Smooth muscle cell (in vitro differentiated cells): Measurements from ENCODE around the gene PPIA. TPM values are rescaled to one million over a fixed set of nuclear protein-coding genes. Genes with fewer than 3 reads are reported as not detected.

Source experiments
- DNase-seq: peaks from one replicate; lab custom pipeline; 2025; ENCODE audit not compliant: unreplicated experiment; lab: John Stamatoyannopoulos, UW
- H2AFZ ChIP-seq: fragments of 200-600 bp; sonication (generic); 2 replicates; pipeline ENCODE4 v1.6.0; 2016; ENCODE audit warnings: antibody characterized with exemption, low read depth, mild to moderate bottlenecking
- H3F3A ChIP-seq: fragments of 200-600 bp; sonication (generic); 2 replicates; pipeline ENCODE4 v1.6.0; 2017; ENCODE audit warnings: antibody characterized with exemption, low read depth
- H3K27ac ChIP-seq: fragments of 200-600 bp; sonication (generic); 2 replicates; pipeline ENCODE4 v1.5.1; 2016; ENCODE audit warnings: low read depth, mild to moderate bottlenecking
- H3K27me3 ChIP-seq: fragments of 200-600 bp; sonication (generic); 2 replicates; pipeline ENCODE4 v1.6.1; 2016; ENCODE audit warnings: low read depth, mild to moderate bottlenecking
- H3K36me3 ChIP-seq: fragments of 200-600 bp; sonication (generic); 2 replicates; pipeline ENCODE4 v1.5.1; 2016; ENCODE audit warnings: low read depth
- H3K4me1 ChIP-seq: fragments of 200-600 bp; sonication (generic); 2 replicates; pipeline ENCODE4 v1.5.1; 2016; ENCODE audit warnings: low read depth
- H3K4me2 ChIP-seq: fragments of 200-600 bp; sonication (generic); 2 replicates; pipeline ENCODE4 v1.6.0; 2016; ENCODE audit warnings: mild to moderate bottlenecking
- H3K4me3 ChIP-seq: fragments of 200-600 bp; sonication (generic); 2 replicates; pipeline ENCODE4 v1.5.1; 2016; ENCODE audit warnings: mild to moderate bottlenecking
- H3K79me2 ChIP-seq: fragments of 200-600 bp; sonication (generic); 2 replicates; pipeline ENCODE4 v1.6.0; 2016; ENCODE audit warnings: low read depth, mild to moderate bottlenecking
- H3K9ac ChIP-seq: fragments of 200-600 bp; sonication (generic); 2 replicates; pipeline ENCODE4 v1.6.0; 2016; ENCODE audit warnings: low read depth
- H3K9me3 ChIP-seq: fragments of 200-600 bp; sonication (generic); replicated peaks from 2 replicates; pipeline ENCODE4 v1.5.1; 2016; ENCODE audit warnings: low read depth
- H4K20me1 ChIP-seq: fragments of 200-600 bp; sonication (generic); 2 replicates; pipeline ENCODE4 v1.6.0; 2016; ENCODE audit warnings: low read depth
- WGBS: methylation state at CpG from one replicate; pipeline ENCODE4 v1.1.7; 2016; ENCODE audit warnings: low lambda C conversion rate; 5-methylcytosine and 5-hydroxymethylcytosine counted together
- polyA plus RNA-seq: library from polyadenylated mRNA; unstranded; fragments of >200 nt; fragmentation: Nextera tagmentation; extraction: Ambion mirVana; gene quantifications from 2 replicates; pipeline ENCODE4 v1.2.1, GENCODE V29; 2016
- total RNA-seq: library from RNA; depleted of rRNA; stranded (reverse); fragments of >200 nt; gene quantifications from 2 replicates; pipeline ENCODE4 v1.2.3, GENCODE V29; 2014
- TF ChIP-seq, protein P1 (sequence below): fragments of 200-600 bp; sonication (generic); IDR thresholded peaks from 2 replicates; pipeline ENCODE4 v1.5.1; 2017; ENCODE audit warnings: borderline replicate concordance, mild to moderate bottlenecking, antibody characterized with exemption; ENCODE audit not compliant: insufficient read depth, poor library complexity, severe bottlenecking

The PPIA gene
- total and polyA plus RNA-seq, 2 experiments from 2014 or later: 2,990 to 3,434 TPM

DNA sequence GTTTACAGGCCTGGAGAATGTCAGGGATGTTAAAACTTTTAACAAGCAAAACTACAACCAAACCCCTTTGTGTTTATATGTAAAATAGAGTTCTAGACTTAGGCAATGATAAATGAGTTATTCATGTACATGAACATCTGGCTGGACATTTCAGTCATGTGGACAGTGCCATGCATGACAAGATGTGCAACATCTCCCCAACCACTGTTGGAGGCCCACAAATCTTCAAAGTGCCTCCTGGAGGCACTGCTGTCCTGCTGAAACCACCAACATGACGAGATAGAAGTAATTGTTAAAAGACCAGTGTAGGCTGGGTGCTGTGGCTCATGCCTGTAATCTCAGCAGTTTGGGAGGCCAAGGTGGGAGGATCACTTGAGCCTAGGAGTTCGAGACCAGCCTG is 18.4 kb downstream of the PPIA start:
- H3K9ac ChIP-seq: no peak overlapping the region
- TF ChIP-seq, protein P1, sequence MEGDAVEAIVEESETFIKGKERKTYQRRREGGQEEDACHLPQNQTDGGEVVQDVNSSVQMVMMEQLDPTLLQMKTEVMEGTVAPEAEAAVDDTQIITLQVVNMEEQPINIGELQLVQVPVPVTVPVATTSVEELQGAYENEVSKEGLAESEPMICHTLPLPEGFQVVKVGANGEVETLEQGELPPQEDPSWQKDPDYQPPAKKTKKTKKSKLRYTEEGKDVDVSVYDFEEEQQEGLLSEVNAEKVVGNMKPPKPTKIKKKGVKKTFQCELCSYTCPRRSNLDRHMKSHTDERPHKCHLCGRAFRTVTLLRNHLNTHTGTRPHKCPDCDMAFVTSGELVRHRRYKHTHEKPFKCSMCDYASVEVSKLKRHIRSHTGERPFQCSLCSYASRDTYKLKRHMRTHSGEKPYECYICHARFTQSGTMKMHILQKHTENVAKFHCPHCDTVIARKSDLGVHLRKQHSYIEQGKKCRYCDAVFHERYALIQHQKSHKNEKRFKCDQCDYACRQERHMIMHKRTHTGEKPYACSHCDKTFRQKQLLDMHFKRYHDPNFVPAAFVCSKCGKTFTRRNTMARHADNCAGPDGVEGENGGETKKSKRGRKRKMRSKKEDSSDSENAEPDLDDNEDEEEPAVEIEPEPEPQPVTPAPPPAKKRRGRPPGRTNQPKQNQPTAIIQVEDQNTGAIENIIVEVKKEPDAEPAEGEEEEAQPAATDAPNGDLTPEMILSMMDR: no peak
- no peak overlapping the region for H3K4me2 ChIP-seq
- H3K27ac ChIP-seq: no peak overlapping the region
- no peak overlapping the region for H2AFZ ChIP-seq
- no peaks in the 10 kb centered on the region for H4K20me1 ChIP-seq
- WGBS: 94% methylated on average over 2 of the region's 2 CpGs
- no peak for DNase-seq
- H3F3A ChIP-seq: no peaks in the 10 kb centered on the region
- no peak overlapping the region for H3K4me3 ChIP-seq
- H3K27me3 ChIP-seq: no peaks in the 10 kb centered on the region
- H3K9me3 ChIP-seq: no peaks in the 10 kb centered on the region
- H3K4me1 ChIP-seq: no peaks in the 10 kb centered on the region
- H3K36me3 ChIP-seq: no peaks in the 10 kb centered on the region
- H3K79me2 ChIP-seq: no peaks in the 10 kb centered on the region

DNA sequence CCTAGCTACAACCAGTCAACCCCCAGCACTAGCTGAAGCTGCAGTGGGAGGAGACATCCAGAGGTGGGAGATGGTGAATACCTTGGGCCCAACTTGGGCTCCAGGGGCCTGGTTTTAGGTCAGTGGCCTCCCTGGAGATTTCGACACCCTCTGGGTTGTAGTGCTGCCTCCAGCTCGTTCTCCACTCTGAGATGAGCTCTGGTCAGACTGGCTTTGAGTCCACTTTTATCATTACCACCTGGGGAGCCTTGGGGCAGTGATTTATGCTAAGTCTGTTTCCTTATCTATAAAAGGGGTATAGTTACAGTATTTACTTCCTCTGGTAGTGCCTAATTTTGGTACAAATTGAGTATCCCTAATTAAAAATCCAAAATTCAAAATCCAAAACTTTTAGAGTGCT is 22.8 kb downstream of the PPIA start:
- DNase-seq: no peak
- Histone ChIP-seq H3K9me3 (no peaks in the 10 kb centered on the region), H3K4me1 (no peaks in the 10 kb centered on the region), H3K79me2 (no peaks in the 10 kb centered on the region), H3K27me3 (no peaks in the 10 kb centered on the region), H3K4me3 (no peak overlapping the region), H3F3A (no peaks in the 10 kb centered on the region), H4K20me1 (no peaks in the 10 kb centered on the region), H3K36me3 (no peaks in the 10 kb centered on the region), H3K9ac (no peak overlapping the region), H2AFZ (no peak overlapping the region), H3K27ac (no peak overlapping the region), H3K4me2 (no peak overlapping the region)
- TF ChIP-seq, protein P1: no peak
- 64% methylated on average over 2 of the region's 2 CpGs for WGBS

DNA sequence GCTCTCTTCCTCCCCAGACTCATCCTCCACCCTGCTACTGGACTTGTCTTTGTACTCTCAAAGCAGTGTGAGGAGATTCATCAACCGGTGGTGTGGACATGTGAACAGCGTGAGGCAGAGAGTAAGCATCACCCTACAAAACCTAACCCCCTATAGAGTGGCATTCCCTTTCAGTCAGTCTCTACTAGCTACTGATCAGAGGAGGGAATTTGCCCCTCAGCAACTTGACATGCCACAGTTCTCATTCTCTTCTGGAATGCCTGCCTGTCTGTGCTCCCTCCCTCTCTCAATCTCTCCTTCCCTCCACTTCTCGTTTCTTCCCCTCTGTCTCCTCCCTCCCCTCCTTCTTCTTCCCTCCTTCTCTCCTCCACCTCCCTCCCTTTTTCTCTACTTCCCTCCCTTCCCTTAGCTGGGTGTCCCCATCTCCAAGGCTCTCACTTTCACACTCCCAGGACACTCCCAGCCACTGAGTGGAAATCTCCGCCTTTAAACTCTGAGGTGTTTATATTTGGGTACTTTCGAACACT is 26.8 kb downstream of the PPIA start:
- Histone ChIP-seq H3K4me2 (no peak overlapping the region), H3K27me3 (no peaks in the 10 kb centered on the region), H3K4me1 (no peaks in the 10 kb centered on the region), H3F3A (no peaks in the 10 kb centered on the region), H4K20me1 (no peaks in the 10 kb centered on the region), H3K9ac (no peak overlapping the region), H3K79me2 (no peaks in the 10 kb centered on the region), H3K4me3 (no peak overlapping the region), H3K27ac (no peak overlapping the region), H2AFZ (no peak overlapping the region), H3K36me3 (no peaks in the 10 kb centered on the region), H3K9me3 (no peaks in the 10 kb centered on the region)
- TF ChIP-seq, protein P1: no peak
- WGBS: 64% methylated on average over 5 of the region's 5 CpGs
- DNase-seq: no peak

DNA sequence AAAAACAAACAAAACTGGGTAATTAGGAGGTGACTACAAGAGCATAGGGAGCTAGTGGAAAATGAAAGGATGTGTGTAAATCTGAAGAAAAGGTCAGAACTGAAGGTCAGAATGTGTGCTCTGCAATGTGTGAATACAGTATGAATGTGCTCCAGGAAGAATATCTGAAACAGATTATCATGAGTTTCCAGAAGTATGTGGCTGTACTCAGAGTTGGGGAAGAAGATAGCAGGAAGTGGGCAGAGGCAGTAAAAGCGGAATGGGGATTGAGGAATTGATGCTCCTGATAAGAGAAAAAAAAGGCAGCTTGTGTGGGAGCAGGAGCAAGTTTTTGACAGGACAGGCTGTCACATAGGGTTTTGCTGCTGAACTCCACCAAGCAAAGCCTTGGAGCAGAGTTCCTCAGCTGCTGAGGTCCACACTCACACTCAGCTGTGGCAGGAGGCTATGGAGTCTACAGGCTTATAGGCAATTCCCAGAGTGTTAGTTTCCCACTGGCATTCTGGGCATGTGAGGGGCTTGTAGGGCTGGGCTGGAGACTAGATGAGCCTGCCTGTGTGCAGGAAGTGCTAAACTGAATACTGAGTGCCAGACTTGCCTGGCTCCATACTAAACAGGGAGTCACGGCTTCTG is 28.5 kb downstream of the PPIA start:
- Histone ChIP-seq H3K27ac (peak overlapping the region; percentile 13), H3F3A (no peaks in the 10 kb centered on the region), H3K27me3 (no peaks in the 10 kb centered on the region), H3K79me2 (no peaks in the 10 kb centered on the region), H3K4me1 (no peaks in the 10 kb centered on the region), H3K36me3 (no peaks in the 10 kb centered on the region), H4K20me1 (no peaks in the 10 kb centered on the region), H3K4me3 (no peak overlapping the region), H3K4me2 (peak overlapping the region; percentile 12), H2AFZ (no peak overlapping the region), H3K9me3 (no peaks in the 10 kb centered on the region), H3K9ac (no peak overlapping the region)
- no peak for DNase-seq
- TF ChIP-seq, protein P1: no peak
- 49% methylated on average over 2 of the region's 2 CpGs for whole genome bisulfite sequencing
